ENCODE measurements around the gene GNB1.

GNB1 gene

DNA sequence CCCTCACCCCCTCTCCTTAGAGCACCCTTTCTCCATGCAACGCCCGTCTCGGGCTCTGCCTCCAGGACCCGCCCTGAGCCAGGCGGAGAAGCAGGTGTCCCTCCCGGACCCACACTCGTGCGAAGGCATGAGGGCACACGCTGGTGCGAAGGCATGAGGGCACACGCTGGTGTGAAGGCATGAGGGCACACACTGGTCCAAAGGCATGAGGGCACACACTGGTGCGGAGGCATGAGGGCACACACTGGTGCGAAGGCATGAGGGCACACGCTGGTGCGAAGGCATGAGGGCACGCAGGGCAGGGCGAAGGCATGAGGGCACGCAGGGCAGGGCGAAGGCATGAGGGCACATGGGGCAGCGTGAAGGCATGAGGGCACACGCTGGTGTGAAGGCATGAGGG, 34.0 kb upstream of the GNB1 start:
- no peak for DNase-seq
- in situ Hi-C loops (cut with HindIII; ENCODE audit: low pct_ligation_motif_present, low pct_unique_long_range_greater_than_20kb, low sequenced_read_pairs), result no loop called here

DNA sequence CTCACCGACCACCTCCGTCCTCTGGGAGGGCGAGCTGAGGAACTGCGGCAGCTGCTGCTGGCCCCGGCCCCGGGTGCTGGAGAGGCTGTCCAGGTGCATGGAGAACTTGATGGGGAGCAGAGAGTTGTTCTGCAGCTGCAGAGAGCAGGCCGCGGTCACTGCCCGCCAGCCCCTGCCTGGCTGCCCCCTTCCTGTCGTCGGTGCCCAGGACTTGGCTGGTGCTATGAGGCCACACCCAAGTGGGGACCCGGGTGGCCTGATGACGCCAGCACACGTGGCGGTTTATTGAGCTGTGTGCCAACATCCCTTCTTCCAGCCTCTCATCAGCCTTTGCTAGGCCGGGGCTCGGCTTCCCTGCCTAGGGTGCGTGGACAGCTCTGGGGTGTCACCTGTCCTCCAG, 33.5 kb upstream of the GNB1 start:
- no peak for DNase-seq
- in situ Hi-C loops (cut with HindIII; ENCODE audit: low pct_ligation_motif_present, low pct_unique_long_range_greater_than_20kb, low sequenced_read_pairs), result no loop called here

DNA sequence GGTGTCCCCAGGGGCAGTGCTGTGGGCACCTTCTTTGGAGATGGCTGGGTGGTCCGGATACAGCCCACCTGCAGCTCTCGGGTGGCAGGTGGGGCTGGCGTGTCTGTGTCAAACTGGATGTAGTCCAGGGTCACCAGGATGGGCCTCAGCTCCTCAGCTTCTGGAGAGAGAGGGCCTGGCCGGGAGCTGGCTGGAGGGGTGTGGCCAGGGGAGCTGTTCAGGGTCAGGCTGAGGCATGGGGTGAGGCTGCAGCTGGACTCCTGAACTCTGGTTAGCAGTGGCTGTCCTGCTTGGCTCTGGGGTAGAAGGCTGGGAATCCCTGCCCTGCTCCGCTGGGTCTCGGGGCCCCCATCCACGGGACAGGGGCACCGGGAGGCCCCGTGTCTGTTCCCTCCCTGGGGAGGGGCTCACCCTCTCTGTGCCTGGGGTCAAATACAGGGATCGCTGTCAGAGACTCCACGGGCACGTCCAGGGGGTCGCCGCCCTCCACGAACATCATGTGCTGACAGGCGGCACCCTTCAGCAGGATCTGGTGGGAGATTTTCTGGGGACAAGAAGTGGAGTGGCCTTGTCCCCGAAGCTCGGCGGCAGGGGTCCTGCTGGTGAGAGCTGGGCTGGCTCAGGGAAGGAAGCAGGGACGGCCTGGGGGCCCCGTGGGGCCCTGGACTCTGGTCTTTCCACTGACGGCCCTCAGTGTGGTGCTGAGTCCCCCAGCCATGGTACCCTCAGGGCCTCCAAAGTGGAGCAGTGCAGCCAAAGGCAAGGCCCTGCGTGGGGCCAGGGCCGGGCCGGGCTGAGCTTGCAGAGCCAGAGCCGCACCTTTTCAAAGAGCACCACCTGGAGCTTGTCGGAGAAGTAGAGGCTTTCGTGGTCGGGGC, 32.3 kb upstream of the GNB1 start:
- in situ Hi-C loops (cut with HindIII; ENCODE audit: low pct_ligation_motif_present, low pct_unique_long_range_greater_than_20kb, low sequenced_read_pairs), result no loop called here
- DNase-seq, result no peak

DNA sequence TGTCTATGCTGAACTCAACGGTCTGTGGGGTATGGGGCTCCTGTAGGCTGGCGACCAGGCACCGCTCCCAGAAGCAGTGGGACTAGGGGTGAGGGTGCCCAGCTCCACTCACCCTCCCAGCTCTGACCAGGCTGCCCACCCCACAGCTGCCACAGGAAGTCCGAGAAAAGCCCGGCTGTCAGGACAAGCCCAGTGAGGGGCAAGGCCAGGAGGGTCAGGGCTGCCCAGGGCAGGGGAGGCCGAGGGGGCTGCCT, 31.7 kb upstream of the GNB1 start:
- no peak for DNase-seq
- in situ Hi-C loops (cut with HindIII; ENCODE audit: low pct_ligation_motif_present, low pct_unique_long_range_greater_than_20kb, low sequenced_read_pairs), result no loop called here

DNA sequence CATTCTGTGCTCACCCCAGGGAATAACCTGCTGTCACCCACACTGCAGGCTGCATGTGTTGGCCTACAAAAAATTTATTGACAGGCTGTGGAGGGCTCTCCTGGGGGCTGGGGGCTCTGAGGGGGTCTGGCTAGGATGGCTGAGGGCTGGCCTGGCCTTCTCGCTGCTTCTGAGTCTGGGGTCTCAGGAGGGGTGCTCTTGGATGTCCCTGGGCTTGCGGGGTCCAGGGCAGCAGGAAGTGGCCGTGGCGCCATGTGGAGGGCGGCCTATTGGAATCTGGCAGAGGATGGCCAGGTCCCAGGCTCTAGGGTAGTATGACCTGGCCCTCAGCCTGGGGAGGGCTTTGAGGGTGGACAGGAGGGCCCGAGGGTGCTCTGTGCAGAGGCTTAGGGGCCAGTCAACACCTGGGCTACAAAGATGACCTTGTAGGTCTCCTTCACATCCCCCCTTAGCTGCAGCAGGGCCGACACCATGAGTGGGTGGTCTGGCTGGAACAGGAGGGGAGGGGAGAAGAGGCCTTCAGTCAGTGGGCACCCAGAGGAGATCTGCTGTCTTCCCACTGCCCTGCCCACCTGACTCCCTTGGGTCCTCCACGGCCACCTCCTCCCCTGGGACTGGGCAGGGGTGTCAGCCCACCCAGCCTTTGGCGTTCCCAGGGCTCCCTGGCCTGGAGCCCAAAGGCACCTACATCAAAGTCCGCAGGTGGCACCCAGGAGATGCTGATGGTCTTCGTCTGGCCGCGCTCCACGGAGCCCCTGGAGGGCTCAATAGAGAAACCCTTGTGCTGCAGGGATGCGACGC, 31.2 kb upstream of the GNB1 start:
- DNase-seq, result no peak

DNA sequence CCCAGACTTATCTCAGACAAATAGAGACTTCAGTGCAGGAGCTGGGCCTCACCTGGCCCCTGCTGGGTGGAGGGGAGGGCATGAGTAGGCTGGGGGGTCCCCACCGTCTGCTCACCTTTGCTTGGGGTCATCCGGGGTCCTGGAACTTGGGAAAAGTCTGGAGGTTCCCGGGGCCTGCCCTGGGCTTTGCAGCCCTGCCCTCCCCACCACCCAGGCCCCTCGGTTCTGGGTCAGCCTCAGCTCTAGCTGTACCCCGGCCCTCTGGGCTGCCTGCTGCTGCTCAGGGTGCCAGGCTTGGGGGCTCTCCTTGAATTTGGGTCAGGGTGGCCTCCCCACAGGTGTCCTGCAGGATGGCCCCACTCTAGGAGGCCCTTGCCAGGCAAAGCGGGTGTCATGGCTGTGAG, 30.6 kb upstream of the GNB1 start:
- in situ Hi-C loops (cut with HindIII; ENCODE audit: low pct_ligation_motif_present, low pct_unique_long_range_greater_than_20kb, low sequenced_read_pairs), result no loop called here

More for the DNA sequence above, 31.2 kb upstream of the GNB1 start:
- in situ Hi-C loops (cut with HindIII; ENCODE audit: low pct_ligation_motif_present, low pct_unique_long_range_greater_than_20kb, low sequenced_read_pairs), result no loop called here

DNA sequence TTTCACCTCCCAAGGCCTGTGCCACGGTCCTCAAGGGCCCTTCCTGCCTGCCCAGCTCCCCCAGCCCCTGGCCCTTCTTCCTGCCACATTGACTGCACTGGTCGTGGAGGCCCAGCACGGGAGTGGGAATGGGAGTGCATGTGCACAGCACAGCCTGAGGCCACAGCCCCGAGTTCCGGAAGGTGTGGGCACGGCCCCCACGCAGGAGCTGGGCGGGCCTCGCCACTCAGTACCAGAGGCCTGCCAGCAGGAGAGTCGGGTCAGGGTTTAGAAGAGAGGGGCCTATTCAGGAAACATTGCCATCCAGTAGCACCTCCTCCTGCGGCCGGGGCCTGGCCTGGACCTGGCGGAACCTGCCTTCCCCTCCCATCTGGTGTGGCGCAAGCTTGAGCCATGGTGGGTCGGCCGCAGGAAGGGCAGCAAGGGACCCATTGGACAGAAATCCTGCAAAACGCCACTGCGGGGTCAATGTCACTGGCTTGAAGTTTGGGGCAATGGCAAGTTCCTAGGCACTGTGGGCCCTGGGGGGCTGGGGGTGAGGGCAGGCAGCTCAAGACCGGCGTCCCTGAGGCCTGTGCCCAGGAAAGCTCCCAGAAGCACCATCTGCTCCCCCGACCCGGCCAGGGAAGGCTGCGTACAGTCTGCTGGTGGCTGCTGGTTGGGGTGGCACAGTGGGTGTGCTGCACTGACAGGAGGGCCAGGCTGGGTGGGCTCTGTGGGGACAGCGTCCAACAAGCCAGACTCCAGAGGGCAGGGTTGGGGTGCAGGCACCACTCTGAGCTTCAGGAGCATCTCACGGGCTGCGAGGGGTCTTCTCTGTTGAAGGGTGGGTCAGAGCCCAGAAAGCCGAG, 29.9 kb upstream of the GNB1 start:
- in situ Hi-C loops (cut with HindIII; ENCODE audit: low pct_ligation_motif_present, low pct_unique_long_range_greater_than_20kb, low sequenced_read_pairs), result no loop called here
- DNase-seq, result no peak

More for the DNA sequence above, 30.6 kb upstream of the GNB1 start:
- no peak for DNase-seq

DNA sequence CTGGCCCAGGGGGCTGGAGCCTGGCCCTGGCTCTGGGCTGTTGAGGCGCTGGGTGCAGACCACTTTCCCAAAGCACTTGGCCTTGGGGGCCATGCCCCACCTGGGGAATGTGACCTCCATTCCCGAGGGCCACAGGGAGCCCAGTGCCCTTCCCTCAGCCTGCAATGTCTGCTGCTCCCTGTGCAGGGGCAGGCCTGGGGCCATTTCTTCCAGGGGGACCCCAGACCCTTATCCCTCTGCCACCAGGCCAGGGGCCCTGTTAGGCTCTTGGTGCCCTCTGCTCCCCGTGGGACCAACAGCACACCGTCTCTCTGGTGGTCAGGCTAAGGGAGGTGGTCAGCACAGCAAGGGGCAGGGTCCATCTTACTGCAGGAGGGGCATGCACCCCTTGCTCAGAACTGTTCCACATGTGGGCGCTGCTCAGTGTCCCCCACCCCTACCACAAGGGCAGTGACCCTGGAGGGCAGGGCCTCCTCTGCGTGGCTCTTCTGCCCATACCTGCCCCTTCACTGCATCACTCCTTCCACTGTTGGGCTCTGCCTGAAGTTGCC, 29.2 kb upstream of the GNB1 start:
- no peak for DNase-seq
- in situ Hi-C loops (cut with HindIII; ENCODE audit: low pct_ligation_motif_present, low pct_unique_long_range_greater_than_20kb, low sequenced_read_pairs), result no loop called here

DNA sequence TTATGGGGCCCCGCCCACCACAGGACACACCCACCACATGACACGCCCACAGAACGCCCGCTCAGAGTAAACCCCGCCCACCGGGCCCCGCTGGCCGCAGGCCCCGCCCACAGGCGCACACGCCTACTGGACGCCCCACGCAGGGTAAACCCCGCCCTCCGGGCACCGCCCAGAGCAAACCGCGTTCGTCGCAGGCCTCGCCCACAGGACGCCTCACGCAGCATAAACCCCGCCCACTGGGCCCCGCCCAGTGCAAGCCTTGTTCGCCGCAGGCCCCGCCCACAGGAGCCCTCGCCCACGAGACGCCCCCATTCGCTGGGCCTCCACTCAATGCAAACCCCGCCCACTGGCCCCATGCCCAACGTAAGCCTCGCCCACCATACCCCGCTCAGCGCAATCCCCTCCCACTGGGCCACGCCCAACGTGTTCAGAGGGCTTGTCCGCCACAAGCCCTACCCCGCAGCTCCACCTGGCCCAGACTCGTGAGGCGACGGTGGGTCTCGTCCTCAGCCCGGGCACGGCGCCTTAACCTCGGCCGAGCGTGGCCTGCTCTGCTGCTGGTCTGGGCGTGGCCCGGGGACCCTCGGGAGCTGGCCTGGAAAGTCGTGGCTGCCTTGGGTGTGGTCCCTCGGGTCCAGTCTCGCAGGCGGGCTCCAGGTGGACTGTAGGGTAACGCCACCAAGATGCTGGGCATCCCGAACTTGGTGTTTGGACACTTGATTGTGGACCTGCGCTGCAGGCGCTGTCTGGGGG, 28.6 kb upstream of the GNB1 start:
- in situ Hi-C loops (cut with HindIII; ENCODE audit: low pct_ligation_motif_present, low pct_unique_long_range_greater_than_20kb, low sequenced_read_pairs), result no loop called here
- peak; percentile 89 for DNase-seq

DNA sequence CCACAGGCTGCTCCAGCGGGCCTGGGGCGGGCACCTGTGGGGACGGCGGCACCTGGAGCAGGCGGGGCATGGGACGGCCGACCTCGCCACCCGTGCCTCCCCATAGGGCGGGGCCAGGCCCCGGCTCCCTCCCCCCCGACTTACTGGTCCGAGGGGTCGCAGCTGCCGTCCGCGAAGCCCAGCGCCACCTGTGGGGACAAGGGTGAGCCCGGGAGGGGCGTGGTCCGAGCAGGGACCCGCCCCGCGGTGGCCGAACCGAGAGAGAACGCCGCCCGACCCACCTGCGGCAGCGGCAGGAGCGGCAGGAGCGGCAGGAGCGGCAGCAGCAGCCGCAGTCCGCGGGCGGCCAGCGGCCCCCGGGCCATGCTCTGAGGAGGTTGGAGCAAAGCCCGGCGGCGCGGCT, 28.0 kb upstream of the GNB1 start, which contains the start of gene TMEM52:
Gene TMEM52 (minus strand): TSS at position 379 of the 403 bp plus-strand sequence. CDS start 14 bp downstream, at position 365.
- no peak for DNase-seq
- in situ Hi-C loops (cut with HindIII; ENCODE audit: low pct_ligation_motif_present, low pct_unique_long_range_greater_than_20kb, low sequenced_read_pairs), result no loop called here

DNA sequence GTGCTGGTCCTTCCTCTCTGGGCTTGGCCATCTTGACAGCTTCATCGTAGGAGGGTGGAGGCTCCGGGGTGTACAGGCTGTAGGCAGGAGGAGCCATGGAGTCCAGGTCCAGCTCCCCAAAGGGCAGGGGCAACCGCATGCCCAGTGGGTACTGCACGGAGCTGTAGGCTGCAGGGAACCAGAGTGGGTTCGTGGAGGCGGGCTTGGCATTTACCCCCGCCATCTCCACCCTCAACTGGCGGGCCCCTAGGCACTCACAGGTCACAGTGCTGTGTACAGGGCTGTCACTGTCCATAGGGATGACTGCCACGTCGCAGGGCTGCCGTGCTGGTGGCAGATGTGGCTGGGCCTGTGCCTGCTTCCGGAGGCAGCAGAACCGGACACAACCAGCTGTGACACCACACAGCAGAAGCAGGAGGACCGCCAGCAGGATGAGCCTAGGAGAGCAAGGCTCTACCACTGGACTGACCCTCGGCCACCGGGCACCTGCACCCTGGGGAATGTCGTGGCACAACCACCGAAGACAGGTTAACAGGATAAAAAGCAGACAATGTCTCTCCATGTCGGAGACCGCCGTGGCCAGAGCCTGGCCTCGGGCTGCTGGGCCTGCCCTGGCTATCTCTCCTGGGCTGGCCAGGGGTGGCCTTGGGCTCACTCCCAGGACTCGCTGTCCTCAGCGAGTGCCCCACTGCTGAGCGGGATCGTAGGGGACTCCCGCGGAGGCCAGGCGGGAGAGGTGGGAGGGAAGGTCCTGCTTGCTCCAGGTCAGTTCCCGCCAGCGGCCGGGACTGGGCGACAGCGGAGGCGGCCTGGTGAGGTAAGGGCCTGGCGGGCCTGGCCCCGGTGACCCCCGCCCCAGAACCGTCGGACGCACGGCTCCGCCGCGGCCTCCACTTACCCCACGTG, 27.4 kb upstream of the GNB1 start:
- no peak for DNase-seq
- in situ Hi-C loops (cut with HindIII; ENCODE audit: low pct_ligation_motif_present, low pct_unique_long_range_greater_than_20kb, low sequenced_read_pairs), result no loop called here

DNA sequence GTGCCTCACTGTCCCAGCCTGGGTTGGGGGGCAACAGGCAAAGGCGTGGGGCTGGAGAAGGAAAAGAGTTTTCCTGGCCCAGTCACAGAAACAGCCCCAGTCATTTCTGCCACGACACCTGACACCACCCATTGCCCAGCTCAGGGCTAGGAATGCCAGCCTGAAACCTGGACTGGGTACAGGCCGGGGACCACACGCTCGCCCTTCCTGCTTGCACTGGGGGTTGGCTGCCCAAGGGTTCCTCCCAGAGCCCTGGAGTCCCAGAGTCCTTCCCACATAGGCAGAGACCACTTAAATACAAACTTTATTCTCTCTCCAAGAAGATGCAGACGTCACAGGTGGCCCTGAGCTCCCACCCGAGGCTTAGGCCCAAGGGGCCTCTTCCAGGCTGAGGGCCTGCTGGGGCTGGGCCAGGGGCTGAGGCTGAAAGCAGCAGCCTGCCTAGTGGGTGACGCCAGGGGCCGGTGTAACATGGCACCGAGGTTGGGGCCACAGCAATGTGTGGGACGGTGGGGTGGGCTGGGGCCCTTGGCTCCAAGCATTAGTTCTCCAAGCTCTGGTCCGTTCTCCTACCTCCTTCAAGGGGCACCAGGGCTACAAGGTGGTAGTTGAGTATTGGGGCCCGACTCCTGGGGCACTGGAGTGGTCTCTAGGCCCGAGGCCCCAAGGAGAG, 26.6 kb upstream of the GNB1 start:
- in situ Hi-C loops (cut with HindIII; ENCODE audit: low pct_ligation_motif_present, low pct_unique_long_range_greater_than_20kb, low sequenced_read_pairs), result no loop called here
- DNase-seq, result no peak

DNA sequence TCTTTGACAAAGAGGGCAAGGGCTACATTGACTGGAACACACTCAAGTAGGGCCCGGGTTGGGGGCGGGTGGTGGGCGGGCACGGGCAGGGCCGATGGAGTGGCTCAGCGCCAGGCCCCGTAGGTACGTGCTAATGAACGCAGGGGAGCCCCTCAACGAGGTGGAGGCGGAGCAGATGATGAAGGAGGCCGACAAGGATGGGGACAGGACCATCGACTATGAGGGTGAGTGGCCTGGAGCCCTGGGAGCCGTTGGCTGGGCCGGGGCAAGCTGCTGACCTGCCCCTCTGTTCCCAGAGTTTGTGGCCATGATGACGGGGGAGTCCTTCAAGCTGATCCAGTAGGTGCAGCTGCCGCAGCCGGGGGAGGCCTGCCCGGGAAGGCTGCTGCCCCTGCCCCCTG, 26.0 kb upstream of the GNB1 start:
- no peak for DNase-seq
- in situ Hi-C loops (cut with HindIII; ENCODE audit: low pct_ligation_motif_present, low pct_unique_long_range_greater_than_20kb, low sequenced_read_pairs), result no loop called here

DNA sequence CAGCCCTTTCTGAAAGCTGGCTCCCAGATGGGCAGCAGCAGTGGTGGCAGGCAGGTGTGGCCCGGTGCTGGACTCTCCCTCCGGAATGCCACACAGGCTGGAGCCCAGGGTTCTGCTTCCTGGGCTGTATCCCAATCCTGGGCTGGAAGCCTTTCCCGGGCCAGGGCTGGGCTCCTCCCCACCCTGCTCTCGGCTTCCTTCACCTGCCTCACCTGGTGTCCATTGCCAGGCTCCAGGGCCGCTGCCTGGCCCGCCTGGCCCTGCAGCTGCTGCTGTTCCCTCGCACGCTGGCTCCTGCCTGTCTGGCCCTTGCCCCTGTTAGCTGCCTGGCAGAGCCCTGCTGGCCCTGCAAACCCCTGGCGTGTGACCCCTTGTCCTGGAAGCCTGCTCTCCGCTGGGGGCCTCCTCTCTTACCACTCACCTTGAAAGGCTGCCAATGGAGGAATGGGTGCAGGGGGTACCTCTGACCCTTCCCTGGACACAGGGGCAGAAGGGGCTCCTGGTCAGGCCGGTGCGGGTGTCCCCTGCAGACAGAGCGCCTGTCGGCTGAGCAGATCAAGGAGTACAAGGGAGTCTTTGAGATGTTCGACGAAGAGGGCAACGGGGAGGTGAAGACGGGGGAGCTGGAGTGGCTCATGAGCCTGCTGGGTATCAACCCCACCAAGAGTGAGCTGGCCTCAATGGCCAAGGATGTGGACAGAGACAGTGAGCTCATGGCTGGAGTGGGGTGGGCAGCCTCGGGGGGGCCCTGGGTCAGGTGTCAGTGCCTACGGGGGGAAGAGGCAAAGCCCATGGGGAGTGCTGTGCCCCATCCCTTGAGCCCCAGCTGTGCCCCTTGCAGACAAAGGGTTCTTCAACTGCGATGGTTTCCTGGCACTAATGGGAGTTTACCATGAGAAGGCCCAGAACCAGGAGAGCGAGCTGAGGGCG, 25.3 kb upstream of the GNB1 start:
- in situ Hi-C loops (cut with HindIII; ENCODE audit: low pct_ligation_motif_present, low pct_unique_long_range_greater_than_20kb, low sequenced_read_pairs), result no loop called here
- no peak for DNase-seq

DNA sequence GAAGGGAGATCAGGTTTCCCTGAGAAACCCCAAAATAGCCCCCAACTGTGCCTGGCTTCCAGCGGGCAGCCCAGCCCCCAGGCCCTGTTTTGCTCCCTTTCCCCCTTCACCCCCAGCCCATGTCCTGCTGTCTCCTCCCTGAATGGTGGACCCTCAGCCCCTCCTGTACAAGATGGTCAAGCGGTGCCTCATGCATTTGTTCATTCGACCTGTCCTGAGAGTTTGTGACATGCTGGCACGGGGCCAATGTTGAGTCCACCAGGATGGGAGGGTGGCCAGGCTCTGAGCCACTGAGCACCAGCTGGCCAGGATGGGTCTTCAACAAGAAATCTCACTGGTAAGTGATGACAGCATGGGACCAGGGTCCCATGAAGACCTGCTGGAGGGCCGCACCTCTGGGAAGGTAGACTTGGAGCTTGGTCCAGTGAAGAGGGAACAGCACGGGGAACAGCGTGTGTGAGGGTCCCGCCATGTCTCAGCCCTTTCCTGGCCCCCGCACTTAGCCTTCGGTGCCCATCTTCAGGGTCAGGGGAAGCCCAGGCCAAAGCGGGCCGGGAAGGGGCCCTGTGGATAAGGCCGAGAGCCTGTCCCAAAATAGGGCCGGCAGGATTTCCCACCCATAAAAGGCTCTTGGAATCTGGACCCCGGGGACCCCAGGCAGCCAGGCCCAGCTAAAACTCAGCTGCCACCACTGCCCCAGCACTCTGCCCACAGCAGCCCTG, 24.2 kb upstream of the GNB1 start, which contains the start of gene CALML6:
Gene CALML6 (plus strand): TSS at position 290 of the 722 bp plus-strand sequence. CDS start 21 bp downstream, at position 311.
- in situ Hi-C loops (cut with HindIII; ENCODE audit: low pct_ligation_motif_present, low pct_unique_long_range_greater_than_20kb, low sequenced_read_pairs), result no loop called here
- no peak for DNase-seq

Measured in ACHN (cell line).